ENCODE measurements around the gene LPCAT2.

DNA sequence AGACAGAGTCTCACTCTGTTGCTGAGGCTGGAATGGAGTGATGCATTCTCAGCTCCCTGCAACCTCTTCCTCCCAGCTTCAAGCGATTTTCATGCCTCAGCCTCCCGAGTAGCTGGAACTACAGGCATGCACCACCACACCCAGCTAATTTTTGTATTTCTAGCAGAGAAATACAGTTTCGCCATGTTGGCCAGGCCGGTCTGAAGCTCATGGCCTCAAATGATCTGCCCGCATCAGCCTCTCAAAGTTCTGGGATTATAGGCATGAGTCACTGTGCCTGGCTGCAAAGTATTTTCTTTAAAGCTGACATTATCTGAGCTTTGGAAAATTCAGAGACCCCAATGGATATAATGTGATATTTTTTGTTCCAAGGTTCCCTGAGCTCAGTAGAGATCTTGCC, 115.8 kb downstream of the LPCAT2 start:
- TF ChIP-seq, protein P1, sequence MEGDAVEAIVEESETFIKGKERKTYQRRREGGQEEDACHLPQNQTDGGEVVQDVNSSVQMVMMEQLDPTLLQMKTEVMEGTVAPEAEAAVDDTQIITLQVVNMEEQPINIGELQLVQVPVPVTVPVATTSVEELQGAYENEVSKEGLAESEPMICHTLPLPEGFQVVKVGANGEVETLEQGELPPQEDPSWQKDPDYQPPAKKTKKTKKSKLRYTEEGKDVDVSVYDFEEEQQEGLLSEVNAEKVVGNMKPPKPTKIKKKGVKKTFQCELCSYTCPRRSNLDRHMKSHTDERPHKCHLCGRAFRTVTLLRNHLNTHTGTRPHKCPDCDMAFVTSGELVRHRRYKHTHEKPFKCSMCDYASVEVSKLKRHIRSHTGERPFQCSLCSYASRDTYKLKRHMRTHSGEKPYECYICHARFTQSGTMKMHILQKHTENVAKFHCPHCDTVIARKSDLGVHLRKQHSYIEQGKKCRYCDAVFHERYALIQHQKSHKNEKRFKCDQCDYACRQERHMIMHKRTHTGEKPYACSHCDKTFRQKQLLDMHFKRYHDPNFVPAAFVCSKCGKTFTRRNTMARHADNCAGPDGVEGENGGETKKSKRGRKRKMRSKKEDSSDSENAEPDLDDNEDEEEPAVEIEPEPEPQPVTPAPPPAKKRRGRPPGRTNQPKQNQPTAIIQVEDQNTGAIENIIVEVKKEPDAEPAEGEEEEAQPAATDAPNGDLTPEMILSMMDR (IDR thresholded peaks at IDR 0.05) = no peak
- no peak for TF ChIP-seq POLR2A (IDR thresholded peaks at IDR 0.05)
